Measurements from ENCODE around the gene NCAM1.

The NCAM1 gene

DNA sequence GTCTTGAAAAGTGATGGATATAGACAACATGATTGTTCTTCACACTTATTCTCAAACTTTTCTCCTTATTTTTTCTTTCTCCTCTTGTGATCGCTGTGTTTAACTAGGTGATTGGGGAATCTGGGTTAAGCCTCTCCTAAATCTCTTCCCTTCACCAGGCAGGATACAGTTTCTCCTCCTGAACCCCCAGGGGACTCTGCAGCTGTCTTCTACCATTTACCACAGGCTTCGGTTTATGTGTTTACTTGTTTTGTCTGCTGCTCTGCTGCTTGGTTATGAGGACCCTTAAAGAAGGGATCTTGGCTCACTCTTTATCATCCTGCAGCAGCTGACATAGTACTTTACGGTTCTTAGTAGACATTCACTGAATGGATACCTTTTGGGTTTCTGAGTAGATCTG is 124.2 kb downstream of the NCAM1 start:
- Histone ChIP-seq H3K4me2 (ENCODE audit: insufficient read depth, low read length, poor library complexity, severe bottlenecking) (no peak overlapping the region), H3K79me1 (ENCODE audit: low read depth, low read length) (peaks cover 3% of the 10 kb centered on the region), H3K23ac (ENCODE audit: low read depth, low read length, poor library complexity) (no peak overlapping the region), H2AFZ (ENCODE audit: low read length) (no peak overlapping the region), H2BK5ac (ENCODE audit: low read length) (no peak overlapping the region), H2BK15ac (ENCODE audit: low read length) (no peak overlapping the region), H2BK12ac (ENCODE audit: low read length) (no peak overlapping the region), H2BK120ac (ENCODE audit: low read depth, low read length) (no peak overlapping the region), H2AK5ac (ENCODE audit: low read depth, low read length) (no peak overlapping the region), H3K4me3 (ENCODE audit: low read length in 2 of 2) (no peak overlapping the region), H4K8ac (ENCODE audit: low read depth, low read length) (no peak overlapping the region), H3K36me3 (replicated peaks in 1 of 2; ENCODE audit: control insufficient read depth in 2 of 2, insufficient read depth in 2 of 2, low read length in 2 of 2) (no peaks in the 10 kb centered on the region), H3K9me3 (replicated peaks in 1 of 2; ENCODE audit: control insufficient read depth in 2 of 2, insufficient read depth in 1 of 2, low read depth in 1 of 2, low read length in 2 of 2) (peaks cover 0 to 2% of the 10 kb centered on the region in 2 donors), H3K4ac (ENCODE audit: low read length) (no peak overlapping the region), H3K27ac (replicated peaks; ENCODE audit: low read length) (no peak overlapping the region), H3K4me1 (ENCODE audit: control insufficient read depth in 2 of 2, insufficient read depth in 1 of 2, low read depth in 1 of 2, low read length in 2 of 2) (peaks cover 2 to 3% of the 10 kb centered on the region in 2 donors), H4K91ac (ENCODE audit: low read depth, low read length, poor library complexity) (no peak overlapping the region), H3K14ac (ENCODE audit: low read length) (no peak overlapping the region), H3K27me3 (ENCODE audit: control insufficient read depth in 3 of 3, insufficient read depth in 3 of 3, low read depth in 1 of 3, low read length in 3 of 3) (peaks cover 0 to 3% (median 0%) of the 10 kb centered on the region in 3 experiments), H3K18ac (ENCODE audit: low read length) (no peak overlapping the region), H3K9ac (ENCODE audit: low read depth, low read length, poor library complexity) (no peak overlapping the region)
- no peak for DNase-seq (ENCODE audit: low spot score)
- WGBS, 2 donors (ENCODE audit: extremely low coverage in 2 of 2, insufficient read length in 2 of 2, insufficient replicate concordance in 1 of 2) = no CpG with 5 or more reads among the region's 3 CpGs

DNA sequence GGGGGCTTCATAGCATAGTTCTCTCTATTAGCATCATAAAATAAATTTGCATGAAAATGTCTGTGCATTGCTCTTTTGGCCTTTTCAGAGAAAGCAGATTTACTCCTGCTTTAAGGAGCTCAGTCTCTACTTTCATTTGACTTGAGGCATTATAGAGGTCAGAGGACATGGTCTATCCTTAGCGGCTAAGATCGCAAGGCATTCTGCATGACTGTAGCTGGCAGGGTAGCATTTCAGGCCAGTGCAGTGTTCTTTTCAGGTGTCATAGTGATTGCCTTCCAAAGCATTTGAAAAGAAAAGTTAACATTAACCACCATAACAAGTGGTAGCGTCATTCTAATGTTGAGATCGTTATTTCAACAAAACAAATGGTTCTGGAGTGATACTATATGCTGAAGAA is 126.5 kb downstream of the NCAM1 start:
- no peak for DNase-seq (ENCODE audit: low spot score)

DNA sequence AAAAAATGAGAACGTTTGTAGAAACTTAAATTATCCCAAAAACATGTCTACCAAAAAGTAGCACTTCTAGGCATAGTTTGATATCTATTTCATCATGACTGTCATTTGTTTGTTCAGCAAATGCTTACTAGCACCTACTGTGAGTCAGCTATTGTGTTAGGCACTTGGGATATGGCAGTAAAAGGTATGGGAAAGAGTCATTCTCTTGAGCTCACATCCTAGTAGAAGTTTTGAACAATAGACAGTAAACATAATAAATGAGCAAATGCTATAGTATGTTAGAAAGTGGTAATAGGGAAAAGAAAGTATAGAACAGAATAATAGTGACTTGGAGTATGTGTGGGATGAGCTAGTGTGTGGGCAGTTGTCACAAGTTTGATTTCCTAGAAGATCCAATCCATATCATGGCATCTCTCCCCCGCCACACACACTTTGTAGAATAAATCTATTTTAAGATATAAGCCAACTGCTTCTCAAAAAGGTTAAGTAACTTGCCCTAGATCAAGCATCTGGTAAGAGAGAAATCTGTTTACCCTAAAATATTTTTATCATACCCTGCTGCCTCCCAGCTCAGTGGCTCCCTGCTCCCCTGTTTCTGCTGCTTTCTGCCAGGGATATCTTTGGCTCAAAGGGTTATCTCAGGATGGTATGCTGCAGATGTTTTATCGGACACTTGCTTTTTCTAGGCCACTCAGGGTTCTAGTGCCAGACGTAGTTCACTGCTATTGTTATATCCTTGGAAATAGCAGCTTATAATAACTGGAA is 129.7 kb downstream of the NCAM1 start:
- no peaks in the 10 kb centered on the region for H3K36me3 ChIP-seq (replicated peaks in 1 of 2; ENCODE audit: control insufficient read depth in 2 of 2, insufficient read depth in 2 of 2, low read length in 2 of 2)
- no peak overlapping the region for H3K4ac ChIP-seq (ENCODE audit: low read length)
- H3K4me2 ChIP-seq (ENCODE audit: insufficient read depth, low read length, poor library complexity, severe bottlenecking) = no peak overlapping the region
- H2AK5ac ChIP-seq (ENCODE audit: low read depth, low read length) = no peak overlapping the region
- no peak overlapping the region for H4K8ac ChIP-seq (ENCODE audit: low read depth, low read length)
- H3K18ac ChIP-seq (ENCODE audit: low read length) = no peak overlapping the region
- H2AFZ ChIP-seq (ENCODE audit: low read length) = no peak overlapping the region
- H2BK12ac ChIP-seq (ENCODE audit: low read length) = no peak overlapping the region
- no peak overlapping the region for H2BK120ac ChIP-seq (ENCODE audit: low read depth, low read length)
- no peaks in the 10 kb centered on the region for H3K27me3 ChIP-seq (ENCODE audit: control insufficient read depth in 3 of 3, insufficient read depth in 3 of 3, low read depth in 1 of 3, low read length in 3 of 3)
- no peaks in the 10 kb centered on the region for H3K79me1 ChIP-seq (ENCODE audit: low read depth, low read length)
- no peak overlapping the region for H3K14ac ChIP-seq (ENCODE audit: low read length)
- H4K91ac ChIP-seq (ENCODE audit: low read depth, low read length, poor library complexity) = no peak overlapping the region
- no peak overlapping the region for H3K27ac ChIP-seq (replicated peaks; ENCODE audit: low read length)
- H3K4me3 ChIP-seq (ENCODE audit: low read length in 2 of 2) = no peak overlapping the region
- no peak overlapping the region for H3K9ac ChIP-seq (ENCODE audit: low read depth, low read length, poor library complexity)
- no peak overlapping the region for H3K23ac ChIP-seq (ENCODE audit: low read depth, low read length, poor library complexity)
- WGBS, 2 donors (ENCODE audit: extremely low coverage in 2 of 2, insufficient read length in 2 of 2, insufficient replicate concordance in 1 of 2) = no CpG with 5 or more reads among the region's 4 CpGs
- peaks cover 2 to 4% of the 10 kb centered on the region in 2 donors for H3K4me1 ChIP-seq (ENCODE audit: control insufficient read depth in 2 of 2, insufficient read depth in 1 of 2, low read depth in 1 of 2, low read length in 2 of 2)
- DNase-seq (ENCODE audit: low spot score) = no peak
- no peaks in the 10 kb centered on the region for H3K9me3 ChIP-seq (replicated peaks in 1 of 2; ENCODE audit: control insufficient read depth in 2 of 2, insufficient read depth in 1 of 2, low read depth in 1 of 2, low read length in 2 of 2)
- H2BK15ac ChIP-seq (ENCODE audit: low read length) = no peak overlapping the region
- H2BK5ac ChIP-seq (ENCODE audit: low read length) = no peak overlapping the region

More for the DNA sequence above, 126.5 kb downstream of the NCAM1 start:
- Histone ChIP-seq H2AK5ac (ENCODE audit: low read depth, low read length) (no peak overlapping the region), H3K36me3 (replicated peaks in 1 of 2; ENCODE audit: control insufficient read depth in 2 of 2, insufficient read depth in 2 of 2, low read length in 2 of 2) (no peaks in the 10 kb centered on the region), H4K91ac (ENCODE audit: low read depth, low read length, poor library complexity) (no peak overlapping the region), H3K4me2 (ENCODE audit: insufficient read depth, low read length, poor library complexity, severe bottlenecking) (no peak overlapping the region), H3K79me1 (ENCODE audit: low read depth, low read length) (peaks cover 3% of the 10 kb centered on the region), H4K8ac (ENCODE audit: low read depth, low read length) (no peak overlapping the region), H3K27me3 (ENCODE audit: control insufficient read depth in 3 of 3, insufficient read depth in 3 of 3, low read depth in 1 of 3, low read length in 3 of 3) (peaks cover 0 to 3% (median 0%) of the 10 kb centered on the region in 3 experiments), H3K4me3 (ENCODE audit: low read length in 2 of 2) (no peak overlapping the region), H2BK15ac (ENCODE audit: low read length) (no peak overlapping the region), H2BK120ac (ENCODE audit: low read depth, low read length) (no peak overlapping the region), H2BK12ac (ENCODE audit: low read length) (no peak overlapping the region), H3K18ac (ENCODE audit: low read length) (no peak overlapping the region), H3K23ac (ENCODE audit: low read depth, low read length, poor library complexity) (no peak overlapping the region), H3K14ac (ENCODE audit: low read length) (no peak overlapping the region), H2AFZ (ENCODE audit: low read length) (no peak overlapping the region), H3K27ac (replicated peaks; ENCODE audit: low read length) (no peak overlapping the region), H2BK5ac (ENCODE audit: low read length) (no peak overlapping the region), H3K9ac (ENCODE audit: low read depth, low read length, poor library complexity) (no peak overlapping the region), H3K4ac (ENCODE audit: low read length) (no peak overlapping the region), H3K9me3 (replicated peaks in 1 of 2; ENCODE audit: control insufficient read depth in 2 of 2, insufficient read depth in 1 of 2, low read depth in 1 of 2, low read length in 2 of 2) (peaks cover 0 to 2% of the 10 kb centered on the region in 2 donors), H3K4me1 (ENCODE audit: control insufficient read depth in 2 of 2, insufficient read depth in 1 of 2, low read depth in 1 of 2, low read length in 2 of 2) (peaks cover 2 to 3% of the 10 kb centered on the region in 2 donors)
- no CpG with 5 or more reads among the region's 4 CpGs for WGBS, 2 donors (ENCODE audit: extremely low coverage in 2 of 2, insufficient read length in 2 of 2, insufficient replicate concordance in 1 of 2)

DNA sequence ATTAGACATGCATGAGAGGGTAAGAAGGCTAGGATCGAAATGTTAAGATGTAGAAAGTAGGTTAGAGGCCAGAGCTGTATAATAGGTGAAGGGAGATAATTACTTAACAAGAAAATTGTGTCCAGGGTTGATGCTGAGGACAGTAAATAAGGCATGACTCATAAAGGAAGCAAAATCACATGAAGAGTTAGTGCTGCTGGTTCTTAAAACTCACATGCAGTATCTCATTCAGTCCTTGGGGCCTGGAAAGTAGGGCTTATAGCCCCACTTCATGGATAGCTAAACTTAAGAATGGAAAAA is 130.2 kb downstream of the NCAM1 start:
- no peak overlapping the region for H2BK15ac ChIP-seq (ENCODE audit: low read length)

More for the DNA sequence above, 130.2 kb downstream of the NCAM1 start:
- no peak overlapping the region for H2BK12ac ChIP-seq (ENCODE audit: low read length)
- H3K27ac ChIP-seq (replicated peaks; ENCODE audit: low read length) = no peak overlapping the region
- H3K9me3 ChIP-seq (replicated peaks in 1 of 2; ENCODE audit: control insufficient read depth in 2 of 2, insufficient read depth in 1 of 2, low read depth in 1 of 2, low read length in 2 of 2) = no peaks in the 10 kb centered on the region
- no peak overlapping the region for H2BK5ac ChIP-seq (ENCODE audit: low read length)
- H2AK5ac ChIP-seq (ENCODE audit: low read depth, low read length) = no peak overlapping the region
- no peak overlapping the region for H3K23ac ChIP-seq (ENCODE audit: low read depth, low read length, poor library complexity)
- H3K36me3 ChIP-seq (replicated peaks in 1 of 2; ENCODE audit: control insufficient read depth in 2 of 2, insufficient read depth in 2 of 2, low read length in 2 of 2) = no peaks in the 10 kb centered on the region
- 100% methylated on average over 1 of the region's 1 CpG; no CpG with 5 or more reads in 1 of the 2 donors for WGBS, 2 donors (ENCODE audit: extremely low coverage in 2 of 2, insufficient read length in 2 of 2, insufficient replicate concordance in 1 of 2)
- no peak overlapping the region for H3K4me3 ChIP-seq (ENCODE audit: low read length in 2 of 2)
- H3K9ac ChIP-seq (ENCODE audit: low read depth, low read length, poor library complexity) = no peak overlapping the region
- no peak overlapping the region for H4K8ac ChIP-seq (ENCODE audit: low read depth, low read length)
- no peak for DNase-seq (ENCODE audit: low spot score)
- no peak overlapping the region for H2AFZ ChIP-seq (ENCODE audit: low read length)
- H3K79me1 ChIP-seq (ENCODE audit: low read depth, low read length) = no peaks in the 10 kb centered on the region
- no peak overlapping the region for H3K4ac ChIP-seq (ENCODE audit: low read length)
- H2BK120ac ChIP-seq (ENCODE audit: low read depth, low read length) = no peak overlapping the region
- H4K91ac ChIP-seq (ENCODE audit: low read depth, low read length, poor library complexity) = no peak overlapping the region
- H3K18ac ChIP-seq (ENCODE audit: low read length) = no peak overlapping the region
- peaks cover 2 to 4% of the 10 kb centered on the region in 2 donors for H3K4me1 ChIP-seq (ENCODE audit: control insufficient read depth in 2 of 2, insufficient read depth in 1 of 2, low read depth in 1 of 2, low read length in 2 of 2)
- H3K14ac ChIP-seq (ENCODE audit: low read length) = no peak overlapping the region
- H3K4me2 ChIP-seq (ENCODE audit: insufficient read depth, low read length, poor library complexity, severe bottlenecking) = no peak overlapping the region
- no peaks in the 10 kb centered on the region for H3K27me3 ChIP-seq (ENCODE audit: control insufficient read depth in 3 of 3, insufficient read depth in 3 of 3, low read depth in 1 of 3, low read length in 3 of 3)

Measured in neuronal stem cell (in vitro differentiated cells).